ENCODE measurements around the gene TBATA.
"Not testable (repeated sequence)": the region's sequence is repeated elsewhere in the genome, so short reads cannot be mapped to it uniquely, and the experiment has no call there.

TBATA gene

GRCh38 chr10:70769121-70769520 lies 16.1 kb downstream of the TBATA start:
- H3K27me3 ChIP-seq (ENCODE audit: low read depth, low read length) = no peaks in the 10 kb centered on the region
- no peaks in the 10 kb centered on the region for H3K9me3 ChIP-seq (ENCODE audit: control insufficient read depth in 1 of 2, low read length in 2 of 2)
- H3K36me3 ChIP-seq (ENCODE audit: control insufficient read depth in 1 of 2, insufficient read depth in 2 of 2, low read length in 2 of 2) = no peaks in the 10 kb centered on the region
- H3K4me1 ChIP-seq (ENCODE audit: control insufficient read depth in 1 of 2, insufficient read depth in 2 of 2, low read length in 2 of 2) = no peaks in the 10 kb centered on the region
- no peak overlapping the region for H3K4me3 ChIP-seq (ENCODE audit: low read depth in 1 of 2, low read length in 2 of 2)
- no peak overlapping the region for H3K27ac ChIP-seq (ENCODE audit: low read length)

DNA sequence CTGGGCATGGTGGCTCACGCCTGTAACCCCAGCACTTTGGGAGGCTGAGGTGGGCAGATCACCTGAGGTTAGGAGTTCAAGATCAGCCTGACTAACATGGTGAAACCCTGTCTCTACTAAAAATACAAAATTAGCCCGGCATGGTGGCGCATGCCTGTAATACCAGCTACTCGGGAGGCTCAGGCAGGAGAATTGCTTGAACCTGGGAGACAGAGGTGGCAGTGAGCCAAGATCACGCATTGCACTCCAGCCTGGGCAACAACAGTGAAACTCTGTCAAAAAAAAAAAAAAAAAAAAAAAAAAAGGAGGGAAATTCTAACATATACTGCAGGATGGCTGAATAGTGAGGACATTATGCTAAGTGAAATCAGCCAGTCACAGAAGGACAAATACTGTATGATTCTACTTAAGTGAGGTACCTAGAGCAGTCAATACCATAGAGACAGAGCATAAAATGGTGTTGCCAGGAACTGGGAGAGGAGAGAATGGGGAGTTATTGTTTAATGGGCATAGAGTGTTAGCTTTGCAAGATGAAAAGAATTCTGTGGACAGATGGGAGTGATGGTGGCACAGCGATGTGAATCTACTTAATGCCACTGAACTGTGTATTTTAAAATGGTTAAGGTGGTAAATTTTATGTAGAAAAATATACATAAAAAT lies 17.0 kb downstream of the TBATA start:
- H3K4me1 ChIP-seq (ENCODE audit: control insufficient read depth in 1 of 2, insufficient read depth in 2 of 2, low read length in 2 of 2); H3K4me3 ChIP-seq (ENCODE audit: low read depth in 1 of 2, low read length in 2 of 2); H3K27me3 ChIP-seq (ENCODE audit: low read depth, low read length); H3K27ac ChIP-seq (ENCODE audit: low read length); H3K36me3 ChIP-seq (ENCODE audit: control insufficient read depth in 1 of 2, insufficient read depth in 2 of 2, low read length in 2 of 2); H3K9me3 ChIP-seq (ENCODE audit: control insufficient read depth in 1 of 2, low read length in 2 of 2): not testable (repeated sequence)

DNA sequence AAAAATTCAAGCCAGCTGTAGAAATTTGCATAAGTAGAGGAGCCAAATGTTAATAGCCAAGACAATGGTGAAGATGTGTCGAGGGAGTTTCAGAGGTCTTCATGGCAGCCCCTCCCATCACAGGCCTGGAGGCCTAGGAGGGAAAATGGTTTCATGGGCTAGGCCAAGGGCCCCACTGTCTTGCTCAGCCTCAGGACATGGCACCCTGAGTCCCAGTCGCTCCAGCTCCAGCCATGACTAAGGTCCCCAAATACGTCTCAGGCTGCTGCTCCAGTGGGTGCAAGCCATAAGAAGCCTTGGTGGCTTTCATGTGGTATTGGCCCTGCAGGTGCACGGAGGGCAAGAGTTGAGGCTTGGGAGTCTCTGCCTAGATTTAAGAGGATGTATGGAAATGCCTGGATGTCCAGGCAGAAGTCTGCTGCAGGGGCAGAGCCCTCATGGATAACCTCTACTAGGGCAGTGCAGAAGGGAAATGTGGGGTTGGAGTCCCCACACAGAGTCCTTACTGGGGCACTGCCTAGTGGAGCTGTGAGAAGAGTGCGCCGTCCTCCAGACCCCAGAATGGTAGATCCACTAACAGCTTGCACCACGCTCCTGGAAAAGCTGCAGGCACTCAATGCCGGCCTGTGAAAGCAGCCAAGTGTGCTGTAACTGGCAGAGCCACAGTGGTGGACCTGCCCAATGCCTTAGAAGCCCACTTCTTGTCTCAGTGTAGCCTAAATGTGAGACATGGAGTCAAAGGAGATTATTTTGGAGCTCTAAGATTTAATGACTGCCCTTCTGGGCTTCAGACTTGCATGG lies 19.2 kb downstream of the TBATA start:
- H3K4me1 ChIP-seq (ENCODE audit: control insufficient read depth in 1 of 2, insufficient read depth in 2 of 2, low read length in 2 of 2) = no peaks in the 10 kb centered on the region
- no peaks in the 10 kb centered on the region for H3K36me3 ChIP-seq (ENCODE audit: control insufficient read depth in 1 of 2, insufficient read depth in 2 of 2, low read length in 2 of 2)
- no peaks in the 10 kb centered on the region for H3K27me3 ChIP-seq (ENCODE audit: low read depth, low read length)
- H3K27ac ChIP-seq (ENCODE audit: low read length) = no peak overlapping the region
- H3K9me3 ChIP-seq (ENCODE audit: control insufficient read depth in 1 of 2, low read length in 2 of 2) = no peaks in the 10 kb centered on the region
- H3K4me3 ChIP-seq (ENCODE audit: low read depth in 1 of 2, low read length in 2 of 2) = no peak overlapping the region

GRCh38 chr10:70763567-70763966 lies 21.6 kb downstream of the TBATA start:
- no peak overlapping the region for H3K4me3 ChIP-seq (ENCODE audit: low read depth in 1 of 2, low read length in 2 of 2)
- H3K27ac ChIP-seq (ENCODE audit: low read length) = no peak overlapping the region
- H3K27me3 ChIP-seq (ENCODE audit: low read depth, low read length) = no peaks in the 10 kb centered on the region
- H3K9me3 ChIP-seq (ENCODE audit: control insufficient read depth in 1 of 2, low read length in 2 of 2) = no peaks in the 10 kb centered on the region
- no peaks in the 10 kb centered on the region for H3K36me3 ChIP-seq (ENCODE audit: control insufficient read depth in 1 of 2, insufficient read depth in 2 of 2, low read length in 2 of 2)
- H3K4me1 ChIP-seq (ENCODE audit: control insufficient read depth in 1 of 2, insufficient read depth in 2 of 2, low read length in 2 of 2) = no peaks in the 10 kb centered on the region

GRCh38 chr10:70762441-70763175 lies 22.6 kb downstream of the TBATA start:
- Histone ChIP-seq H3K27me3 (ENCODE audit: low read depth, low read length) (no peaks in the 10 kb centered on the region), H3K36me3 (ENCODE audit: control insufficient read depth in 1 of 2, insufficient read depth in 2 of 2, low read length in 2 of 2) (no peaks in the 10 kb centered on the region)

GRCh38 chr10:70761727-70762350 lies 23.3 kb downstream of the TBATA start:
- H3K4me1 ChIP-seq (ENCODE audit: control insufficient read depth in 1 of 2, insufficient read depth in 2 of 2, low read length in 2 of 2) = no peaks in the 10 kb centered on the region
- H3K9me3 ChIP-seq (ENCODE audit: control insufficient read depth in 1 of 2, low read length in 2 of 2) = no peaks in the 10 kb centered on the region
- H3K36me3 ChIP-seq (ENCODE audit: control insufficient read depth in 1 of 2, insufficient read depth in 2 of 2, low read length in 2 of 2) = no peaks in the 10 kb centered on the region
- H3K4me3 ChIP-seq (ENCODE audit: low read depth in 1 of 2, low read length in 2 of 2) = no peak overlapping the region
- no peaks in the 10 kb centered on the region for H3K27me3 ChIP-seq (ENCODE audit: low read depth, low read length)
- no peak overlapping the region for H3K27ac ChIP-seq (ENCODE audit: low read length)

More at GRCh38 chr10:70762441-70763175, 22.6 kb downstream of the TBATA start:
- Histone ChIP-seq H3K4me3 (ENCODE audit: low read depth in 1 of 2, low read length in 2 of 2) (no peak overlapping the region), H3K9me3 (ENCODE audit: control insufficient read depth in 1 of 2, low read length in 2 of 2) (no peaks in the 10 kb centered on the region), H3K27ac (ENCODE audit: low read length) (no peak overlapping the region), H3K4me1 (ENCODE audit: control insufficient read depth in 1 of 2, insufficient read depth in 2 of 2, low read length in 2 of 2) (no peaks in the 10 kb centered on the region)

DNA sequence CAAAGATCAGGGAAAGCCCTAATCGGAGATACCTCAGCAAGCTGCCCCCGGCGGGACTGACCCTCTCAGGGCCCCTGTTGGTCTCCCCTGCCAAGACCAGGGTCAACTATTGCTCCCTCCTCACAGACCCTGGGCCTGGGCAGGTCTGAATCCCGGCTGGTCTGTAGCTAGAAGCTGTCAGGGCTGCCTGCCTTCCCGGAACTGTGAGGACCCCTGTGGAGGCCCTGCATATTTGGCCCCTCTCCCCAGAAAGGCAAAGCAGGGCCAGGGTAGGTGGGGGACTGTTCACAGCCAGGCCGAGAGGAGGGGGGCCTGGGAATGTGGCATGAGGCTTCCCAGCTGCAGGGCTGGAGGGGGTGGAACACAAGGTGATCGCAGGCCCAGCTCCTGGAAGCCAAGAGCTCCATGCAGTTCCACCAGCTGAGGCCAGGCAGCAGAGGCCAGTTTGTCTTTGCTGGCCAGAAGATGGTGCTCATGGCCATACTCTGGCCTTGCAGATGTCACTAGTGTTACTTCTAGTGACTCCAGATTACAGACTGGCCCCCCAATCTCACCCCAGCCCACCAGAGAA lies 24.1 kb downstream of the TBATA start:
- Histone ChIP-seq H3K9me3 (ENCODE audit: control insufficient read depth in 1 of 2, low read length in 2 of 2) (no peaks in the 10 kb centered on the region), H3K27ac (ENCODE audit: low read length) (no peak overlapping the region), H3K4me3 (ENCODE audit: low read depth in 1 of 2, low read length in 2 of 2) (no peak overlapping the region), H3K36me3 (ENCODE audit: control insufficient read depth in 1 of 2, insufficient read depth in 2 of 2, low read length in 2 of 2) (no peaks in the 10 kb centered on the region), H3K4me1 (ENCODE audit: control insufficient read depth in 1 of 2, insufficient read depth in 2 of 2, low read length in 2 of 2) (no peaks in the 10 kb centered on the region), H3K27me3 (ENCODE audit: low read depth, low read length) (no peaks in the 10 kb centered on the region)

DNA sequence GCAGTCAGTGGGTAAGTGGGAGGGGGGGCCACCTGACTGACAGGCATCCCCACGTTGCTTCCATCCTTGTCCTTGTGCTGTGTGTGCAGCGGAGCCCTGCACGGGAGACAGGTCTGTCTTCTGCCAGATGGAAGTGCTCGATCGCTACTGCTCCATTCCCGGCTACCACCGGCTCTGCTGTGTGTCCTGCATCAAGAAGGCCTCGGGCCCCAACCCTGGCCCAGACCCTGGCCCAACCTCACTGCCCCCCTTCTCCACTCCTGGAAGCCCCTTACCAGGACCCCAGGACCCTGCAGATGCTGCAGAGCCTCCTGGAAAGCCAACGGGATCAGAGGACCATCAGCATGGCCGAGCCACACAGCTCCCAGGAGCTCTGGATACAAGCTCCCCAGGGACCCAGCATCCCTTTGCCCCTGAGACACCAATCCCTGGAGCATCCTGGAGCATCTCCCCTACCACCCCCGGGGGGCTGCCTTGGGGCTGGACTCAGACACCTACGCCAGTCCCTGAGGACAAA lies 24.8 kb downstream of the TBATA start:
- Histone ChIP-seq H3K9me3 (ENCODE audit: control insufficient read depth in 1 of 2, low read length in 2 of 2) (no peaks in the 10 kb centered on the region), H3K36me3 (ENCODE audit: control insufficient read depth in 1 of 2, insufficient read depth in 2 of 2, low read length in 2 of 2) (no peaks in the 10 kb centered on the region), H3K4me1 (ENCODE audit: control insufficient read depth in 1 of 2, insufficient read depth in 2 of 2, low read length in 2 of 2) (no peaks in the 10 kb centered on the region), H3K27me3 (ENCODE audit: low read depth, low read length) (no peaks in the 10 kb centered on the region), H3K27ac (ENCODE audit: low read length) (no peak overlapping the region), H3K4me3 (ENCODE audit: low read depth in 1 of 2, low read length in 2 of 2) (no peak overlapping the region)

GRCh38 chr10:70759781-70760180 lies 25.4 kb downstream of the TBATA start:
- no peak overlapping the region for H3K27ac ChIP-seq (ENCODE audit: low read length)
- no peaks in the 10 kb centered on the region for H3K27me3 ChIP-seq (ENCODE audit: low read depth, low read length)
- no peak overlapping the region for H3K4me3 ChIP-seq (ENCODE audit: low read depth in 1 of 2, low read length in 2 of 2)
- H3K36me3 ChIP-seq (ENCODE audit: control insufficient read depth in 1 of 2, insufficient read depth in 2 of 2, low read length in 2 of 2) = no peaks in the 10 kb centered on the region
- no peaks in the 10 kb centered on the region for H3K9me3 ChIP-seq (ENCODE audit: control insufficient read depth in 1 of 2, low read length in 2 of 2)
- no peaks in the 10 kb centered on the region for H3K4me1 ChIP-seq (ENCODE audit: control insufficient read depth in 1 of 2, insufficient read depth in 2 of 2, low read length in 2 of 2)

- H3K9me3 ChIP-seq (ENCODE audit: control insufficient read depth in 1 of 2, low read length in 2 of 2) = no peaks in the 10 kb centered on the region
- H3K4me1 ChIP-seq (ENCODE audit: control insufficient read depth in 1 of 2, insufficient read depth in 2 of 2, low read length in 2 of 2) = no peaks in the 10 kb centered on the region
- no peaks in the 10 kb centered on the region for H3K36me3 ChIP-seq (ENCODE audit: control insufficient read depth in 1 of 2, insufficient read depth in 2 of 2, low read length in 2 of 2)
- no peaks in the 10 kb centered on the region for H3K27me3 ChIP-seq (ENCODE audit: low read depth, low read length)
- H3K27ac ChIP-seq (ENCODE audit: low read length) = no peak overlapping the region
- no peak overlapping the region for H3K4me3 ChIP-seq (ENCODE audit: low read depth in 1 of 2, low read length in 2 of 2)
Measured at GRCh38 chr10:70758757-70759514, 26.2 kb downstream of the TBATA start.

Data from muscle layer of duodenum (tissue), 2 donors.